RWPE1 (cell line): ENCODE measurements around the gene SPON1.
"Not testable (repeated sequence)": the region's sequence is repeated elsewhere in the genome, so short reads cannot be mapped to it uniquely, and the experiment has no call there.

Experiments
- CTCF ChIA-PET: fragments of 350-600 bp; sonication (Branson Sonifier 250); formaldehyde crosslinking; extraction: SDS; loops from one replicate; lab custom pipeline; 2021; lab: Yijun Ruan, JAX
- POLR2A ChIA-PET: fragments of 400-600 bp; formaldehyde crosslinking; extraction: SDS; loops from one replicate; lab custom pipeline; 2020; ENCODE audit warnings: antibody characterized with exemption; ENCODE audit not compliant: low non-redundant PET; lab: Yijun Ruan, JAX
- DNase-seq: peaks from one replicate; pipeline ENCODE4 v3.0.0; 2012; ENCODE audit warnings: low spot score
- H3K27ac ChIP-seq: fragments of 450-650 bp; 2 replicates; pipeline ENCODE4 v1.5.1; 2017
- TF ChIP-seq, protein P1 (sequence below): fragments of 450-650 bp; conservative IDR thresholded peaks from 2 replicates; pipeline ENCODE4 v1.5.1; 2017; ENCODE audit warnings: low read depth, mild to moderate bottlenecking

SPON1 gene

DNA sequence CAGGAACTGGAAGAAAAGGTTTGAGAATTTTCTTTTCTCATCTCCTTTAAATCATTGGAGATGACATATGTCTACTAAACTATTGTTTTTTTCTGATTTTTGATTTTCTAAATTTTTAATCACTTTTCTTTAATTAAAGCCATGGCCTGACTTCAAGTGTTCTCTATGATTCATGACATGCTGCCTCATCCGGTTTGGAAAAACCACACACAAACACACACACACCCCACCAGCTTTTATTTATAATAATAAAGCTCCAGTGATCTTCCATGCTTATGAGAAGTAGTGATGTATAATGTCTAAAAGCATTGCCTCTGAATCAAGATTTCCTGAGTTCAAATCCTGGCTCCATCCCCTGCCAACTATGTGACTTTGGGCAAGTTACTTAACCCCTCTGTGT lies 179.2 kb downstream of the SPON1 start:
- TF ChIP-seq, protein P1, sequence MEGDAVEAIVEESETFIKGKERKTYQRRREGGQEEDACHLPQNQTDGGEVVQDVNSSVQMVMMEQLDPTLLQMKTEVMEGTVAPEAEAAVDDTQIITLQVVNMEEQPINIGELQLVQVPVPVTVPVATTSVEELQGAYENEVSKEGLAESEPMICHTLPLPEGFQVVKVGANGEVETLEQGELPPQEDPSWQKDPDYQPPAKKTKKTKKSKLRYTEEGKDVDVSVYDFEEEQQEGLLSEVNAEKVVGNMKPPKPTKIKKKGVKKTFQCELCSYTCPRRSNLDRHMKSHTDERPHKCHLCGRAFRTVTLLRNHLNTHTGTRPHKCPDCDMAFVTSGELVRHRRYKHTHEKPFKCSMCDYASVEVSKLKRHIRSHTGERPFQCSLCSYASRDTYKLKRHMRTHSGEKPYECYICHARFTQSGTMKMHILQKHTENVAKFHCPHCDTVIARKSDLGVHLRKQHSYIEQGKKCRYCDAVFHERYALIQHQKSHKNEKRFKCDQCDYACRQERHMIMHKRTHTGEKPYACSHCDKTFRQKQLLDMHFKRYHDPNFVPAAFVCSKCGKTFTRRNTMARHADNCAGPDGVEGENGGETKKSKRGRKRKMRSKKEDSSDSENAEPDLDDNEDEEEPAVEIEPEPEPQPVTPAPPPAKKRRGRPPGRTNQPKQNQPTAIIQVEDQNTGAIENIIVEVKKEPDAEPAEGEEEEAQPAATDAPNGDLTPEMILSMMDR: no peak
- ChIA-PET POLR2A (no interaction called here), CTCF (no interaction called here)
- H3K27ac ChIP-seq: no peak overlapping the region
- no peak for DNase-seq

DNA sequence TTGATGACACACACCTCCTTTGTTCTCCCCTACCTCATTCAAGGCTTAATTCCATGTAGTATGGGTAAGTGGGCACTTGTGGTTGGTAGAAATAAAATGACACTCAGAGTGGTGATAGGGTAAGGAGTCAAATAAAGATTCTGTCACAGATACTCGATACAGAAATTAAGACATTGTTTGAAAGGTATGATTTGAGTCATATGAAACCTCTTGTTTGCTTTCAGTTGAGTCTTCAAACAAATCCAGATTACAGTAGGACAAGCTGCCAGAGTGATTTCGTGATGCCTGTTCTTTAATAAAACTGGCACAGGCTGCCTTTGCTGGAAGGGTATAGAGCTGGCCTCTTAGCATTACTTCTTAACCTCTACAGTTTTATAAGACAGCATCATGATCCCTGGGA lies 182.4 kb downstream of the SPON1 start:
- ChIA-PET CTCF (no interaction called here), POLR2A (no interaction called here)
- H3K27ac ChIP-seq: no peak overlapping the region
- no peak for DNase-seq
- TF ChIP-seq, protein P1: no peak

DNA sequence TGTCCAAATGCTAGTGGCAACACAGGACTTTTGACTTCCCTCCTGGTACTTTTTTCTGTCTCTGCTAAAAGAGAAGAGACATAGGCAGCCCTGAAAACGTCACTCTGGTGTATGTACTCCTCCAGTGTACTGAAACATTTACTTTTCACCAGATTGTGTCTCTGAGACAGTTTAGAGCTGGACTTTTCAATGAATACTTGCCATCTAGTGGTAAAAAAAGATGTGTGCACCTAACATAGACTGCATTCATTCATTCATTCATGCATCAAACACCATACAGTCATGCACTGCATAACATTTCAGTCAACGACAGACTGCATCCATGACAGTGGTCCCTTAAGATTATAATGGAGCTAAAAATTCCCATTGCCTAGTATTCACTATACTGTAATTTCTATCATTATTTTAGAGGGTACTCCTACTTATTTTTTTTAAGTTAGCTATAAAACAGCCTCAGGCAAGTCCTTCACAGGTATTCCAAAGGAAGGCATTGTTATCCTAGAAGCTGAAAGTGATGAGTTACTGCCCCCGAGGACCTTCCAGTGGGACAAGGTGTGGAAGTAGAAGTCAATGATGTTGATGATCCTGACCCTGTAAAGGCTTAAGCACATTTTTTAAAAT lies 186.2 kb downstream of the SPON1 start:
- DNase-seq: peak; percentile 23
- ChIA-PET POLR2A (no interaction called here), CTCF (interaction anchor here (0.5 to 3.0 kb wide), 25 partner anchors 25 to 376 kb away, joined by 3 to 12 read pairs (median 4); no protein-coding TSS in a partner anchor)
- TF ChIP-seq, protein P1: peak; percentile 49
- no peak overlapping the region for H3K27ac ChIP-seq

DNA sequence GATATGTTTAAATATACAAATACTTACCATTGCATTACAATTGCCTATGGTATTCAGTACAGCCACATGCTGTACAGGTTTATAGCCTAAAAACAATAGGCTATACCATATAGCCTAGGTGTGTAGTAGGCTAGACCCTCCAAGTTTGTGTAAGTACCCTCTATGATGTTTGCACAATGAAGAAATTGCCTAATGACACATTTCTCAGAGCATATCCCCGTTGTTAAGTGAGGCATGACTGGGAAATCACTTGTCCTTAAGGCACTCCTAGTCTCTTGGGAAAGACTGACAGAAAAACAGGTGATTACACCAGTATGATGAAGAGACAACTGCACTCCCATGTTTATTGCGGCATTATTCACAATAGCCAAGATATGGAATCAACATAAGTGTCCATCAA lies 187.2 kb downstream of the SPON1 start:
- ChIA-PET CTCF (interaction anchor here (0.8 to 3.0 kb wide), 5 partner anchors 24 to 374 kb away, joined by 3 to 12 read pairs (median 6); no protein-coding TSS in a partner anchor), POLR2A (no interaction called here)
- no peak overlapping the region for H3K27ac ChIP-seq
- DNase-seq: no peak
- TF ChIP-seq, protein P1: no peak

DNA sequence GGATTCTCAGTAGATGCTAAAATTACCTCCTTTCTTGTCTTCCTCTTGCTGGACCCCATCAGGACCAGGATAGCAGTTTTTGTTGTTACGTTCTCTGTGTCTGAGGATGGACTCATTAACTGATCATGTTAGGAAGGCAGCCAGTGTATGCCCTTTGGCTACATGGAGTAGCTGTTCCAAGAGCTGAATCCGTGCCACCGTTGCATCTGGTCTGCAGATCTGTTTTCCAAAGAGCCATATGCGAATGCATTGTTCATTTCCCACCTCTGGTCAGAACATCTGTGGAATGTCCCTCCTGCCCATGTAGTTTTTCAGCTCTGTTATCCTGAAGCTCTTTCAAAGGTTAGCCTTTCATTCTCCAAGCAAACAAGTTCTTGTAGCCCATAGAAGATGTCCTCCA lies 188.4 kb downstream of the SPON1 start:
- TF ChIP-seq, protein P1: no peak
- DNase-seq: no peak
- no peak overlapping the region for H3K27ac ChIP-seq
- CTCF ChIA-PET: no interaction called here
- POLR2A ChIA-PET: no interaction called here

DNA sequence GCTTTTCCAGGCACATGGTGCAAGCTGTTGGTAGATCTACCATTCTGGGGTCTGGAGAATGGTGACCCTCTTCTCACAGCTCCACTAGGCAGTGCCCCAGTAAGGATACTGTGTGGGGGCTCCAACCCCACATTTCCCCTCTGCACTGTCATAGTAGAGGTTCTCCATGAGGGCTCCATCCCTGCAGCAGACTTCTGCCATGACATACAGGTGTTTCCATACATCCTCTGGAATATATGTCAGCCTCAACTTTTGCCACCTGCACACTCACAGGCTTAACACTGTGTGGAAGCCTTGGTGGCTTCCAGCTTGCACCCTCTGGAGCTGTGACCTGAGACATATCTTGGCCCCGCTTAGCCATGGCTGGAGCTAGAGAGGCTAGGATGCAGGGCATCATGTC lies 191.6 kb downstream of the SPON1 start:
- POLR2A ChIA-PET, DNase-seq, CTCF ChIA-PET, H3K27ac ChIP-seq: not testable (repeated sequence)

DNA sequence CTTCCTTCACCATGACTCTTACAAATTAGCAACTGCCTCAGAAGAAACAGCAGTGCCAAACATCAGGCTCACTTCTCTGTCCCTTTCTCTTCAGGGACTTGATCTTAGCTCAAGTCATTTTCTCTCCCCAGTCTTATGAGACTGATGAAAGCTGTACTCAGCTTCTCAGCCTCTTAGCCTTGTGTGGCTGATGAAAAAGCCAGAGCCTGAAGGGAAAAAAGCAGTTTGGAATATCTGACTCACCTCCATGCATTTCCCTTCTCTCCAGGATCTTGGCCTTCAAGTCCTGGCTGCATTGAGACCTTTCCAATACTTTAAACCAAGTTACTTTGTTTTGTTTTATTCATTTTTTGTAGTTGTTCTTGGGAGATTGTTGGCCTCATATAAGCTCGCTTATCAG lies 195.9 kb downstream of the SPON1 start:
- POLR2A ChIA-PET: no interaction called here
- no peak overlapping the region for H3K27ac ChIP-seq
- CTCF ChIA-PET: interaction anchor here (0.6 kb wide), 1 partner anchor 64 kb away, joined by 3 read pairs; no protein-coding TSS in a partner anchor
- TF ChIP-seq, protein P1: no peak
- DNase-seq: no peak
